Osteoblast (primary cell): Measurements from ENCODE around the gene LSMEM2. TPM values are rescaled to one million over a fixed set of nuclear protein-coding genes. Genes with fewer than 3 reads are reported as not detected.
"Not testable (repeated sequence)": the region's sequence is repeated elsewhere in the genome, so short reads cannot be mapped to it uniquely, and the experiment has no call there.

Source experiments
- DNase-seq: peaks from one replicate; pipeline ENCODE4 v3.0.0; 2011; ENCODE audit warnings: low spot score, mixed read lengths; ENCODE audit not compliant: insufficient read length; ENCODE audit errors: missing footprints
- H2AFZ ChIP-seq: 2 replicates; pipeline ENCODE4 v1.6.0; 2011; ENCODE audit warnings: mild to moderate bottlenecking, low read length
- H3K27ac ChIP-seq: 2 replicates; pipeline ENCODE4 v1.5.1; 2011; ENCODE audit warnings: mild to moderate bottlenecking, low read depth, low read length, moderate library complexity
- H3K27me3 ChIP-seq: 2 replicates; pipeline ENCODE4 v1.6.0; 2012; ENCODE audit warnings: mild to moderate bottlenecking, control low read depth, inconsistent platforms, low read length, moderate library complexity; ENCODE audit not compliant: insufficient read depth
- H3K36me3 ChIP-seq: 2 replicates; pipeline ENCODE4 v1.5.1; 2011; ENCODE audit warnings: mild to moderate bottlenecking, low read length, control low read depth, moderate library complexity; ENCODE audit not compliant: insufficient read depth
- H3K4me1 ChIP-seq: 2 replicates; pipeline ENCODE4 v1.5.1; 2011; ENCODE audit warnings: mild to moderate bottlenecking, low read length, control low read depth, moderate library complexity; ENCODE audit not compliant: insufficient read depth
- H3K4me2 ChIP-seq: 2 replicates; pipeline ENCODE4 v1.6.0; 2011; ENCODE audit warnings: mild to moderate bottlenecking, low read length; ENCODE audit not compliant: insufficient read depth
- H3K4me3 ChIP-seq: fragments of 200-600 bp; sonication (generic); 3 replicates; pipeline ENCODE4 v1.5.1; 2012; ENCODE audit warnings: mild to moderate bottlenecking, low read length, inconsistent platforms; ENCODE audit not compliant: insufficient read depth
- H3K79me2 ChIP-seq: 2 replicates; pipeline ENCODE4 v1.6.0; 2012; ENCODE audit warnings: mild to moderate bottlenecking, low read length, control low read depth, inconsistent platforms; ENCODE audit not compliant: insufficient read depth
- H3K9me3 ChIP-seq: 2 replicates; pipeline ENCODE4 v1.5.1; 2011; ENCODE audit warnings: low read depth, low read length, control low read depth
- H4K20me1 ChIP-seq: 2 replicates; pipeline ENCODE4 v1.6.0; 2012; ENCODE audit warnings: mild to moderate bottlenecking, low read length, control low read depth; ENCODE audit not compliant: insufficient read depth
- CTCF ChIP-seq: IDR thresholded peaks from 2 replicates; pipeline ENCODE4 v1.5.1; 2011; ENCODE audit warnings: mild to moderate bottlenecking, low read depth, low read length, moderate library complexity; ENCODE audit errors: extremely low read depth
- total RNA-seq: library from RNA; depleted of rRNA; stranded (reverse); fragments of >200 nt; gene quantifications from 2 replicates; pipeline ENCODE4 v1.2.3, GENCODE V29; 2012

LSMEM2 gene
- total RNA-seq, 1 donor: not detected

DNA sequence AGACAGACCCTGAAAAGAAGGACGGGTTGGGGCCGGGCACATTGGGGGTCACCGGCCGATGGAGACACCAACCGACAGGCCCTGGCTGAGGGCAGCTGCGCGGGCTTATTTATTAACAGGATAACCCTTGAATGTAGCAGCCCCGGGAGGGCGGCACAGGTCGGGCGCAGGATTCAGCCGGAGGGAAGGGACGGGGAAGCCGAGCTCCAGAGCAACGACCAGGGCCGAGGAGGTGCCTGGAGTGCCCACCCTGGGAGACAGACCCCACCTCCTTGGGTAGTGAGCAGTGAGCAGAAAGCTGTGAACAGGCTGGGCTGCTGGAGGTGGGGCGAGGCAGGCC is 2.2 kb upstream of the LSMEM2 start:
- no peaks in the 10 kb centered on the region for H3K4me1 ChIP-seq
- H4K20me1 ChIP-seq: no peaks in the 10 kb centered on the region
- TF ChIP-seq CTCF: no peak
- no peak overlapping the region for H3K27ac ChIP-seq
- no peaks in the 10 kb centered on the region for H3K36me3 ChIP-seq
- peak; percentile 80 for DNase-seq
- H3K9me3 ChIP-seq: no peaks in the 10 kb centered on the region
- no peak overlapping the region for H2AFZ ChIP-seq
- H3K4me2 ChIP-seq: no peak overlapping the region
- no peaks in the 10 kb centered on the region for H3K27me3 ChIP-seq
- H3K79me2 ChIP-seq: no peaks in the 10 kb centered on the region
- H3K4me3 ChIP-seq: no peak overlapping the region

GRCh38 chr3:50278123-50278879 is 586 bp upstream of the LSMEM2 start:
- Histone ChIP-seq H2AFZ (no peak overlapping the region), H3K36me3 (no peaks in the 10 kb centered on the region), H3K4me3 (no peak overlapping the region), H3K4me1 (no peaks in the 10 kb centered on the region), H3K27ac (no peak overlapping the region), H3K27me3 (no peaks in the 10 kb centered on the region), H3K9me3 (no peaks in the 10 kb centered on the region), H3K4me2 (no peak overlapping the region), H3K79me2 (no peaks in the 10 kb centered on the region), H4K20me1 (no peaks in the 10 kb centered on the region)
- DNase-seq: peak; percentile 85
- TF ChIP-seq CTCF: no peak

- no peak for TF ChIP-seq CTCF
- no peak for DNase-seq
- Histone ChIP-seq H3K4me2 (no peak overlapping the region), H3K36me3 (no peaks in the 10 kb centered on the region), H3K4me3 (no peak overlapping the region), H3K79me2 (no peaks in the 10 kb centered on the region), H3K9me3 (no peaks in the 10 kb centered on the region), H3K27ac (no peak overlapping the region), H3K4me1 (no peaks in the 10 kb centered on the region), H2AFZ (no peak overlapping the region), H4K20me1 (no peaks in the 10 kb centered on the region), H3K27me3 (no peaks in the 10 kb centered on the region)
Observed at GRCh38 chr3:50279255-50280016, 549 bp downstream of the LSMEM2 start.

DNA sequence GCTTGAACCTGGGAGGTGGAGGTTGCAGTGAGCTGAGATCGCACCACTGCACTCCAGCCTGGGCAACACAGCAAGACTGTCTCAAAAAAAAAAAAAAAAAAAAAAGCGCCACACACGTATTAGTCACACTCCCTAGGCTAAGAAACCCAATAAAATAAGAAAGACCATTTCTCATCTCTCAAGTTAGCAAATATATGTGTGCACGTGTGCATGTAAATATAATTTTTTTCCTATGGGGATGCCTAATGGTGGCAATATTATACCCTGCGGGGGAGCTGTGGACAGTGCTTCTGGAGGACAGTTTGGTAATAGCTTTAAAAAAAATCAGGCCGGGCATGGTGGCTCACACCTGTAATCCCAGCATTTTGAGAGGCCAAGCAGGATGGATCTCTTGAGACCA is 5.2 kb downstream of the LSMEM2 start:
- not testable (repeated sequence) for H3K4me3 ChIP-seq, H3K27ac ChIP-seq, H3K4me2 ChIP-seq, H3K27me3 ChIP-seq, H3K9me3 ChIP-seq, H3K4me1 ChIP-seq, H3K79me2 ChIP-seq, H2AFZ ChIP-seq, H4K20me1 ChIP-seq, DNase-seq
- H3K36me3 ChIP-seq: peaks cover 18% of the 10 kb centered on the region
